IPS-18c (cell line): ENCODE results near the gene WFDC2.
"Not testable (repeated sequence)": the region's sequence is repeated elsewhere in the genome, so short reads cannot be mapped to it uniquely, and the experiment has no call there.

ENCODE experiments used
- H3K4me3 ChIP-seq: 2 replicates; pipeline ENCODE4 v1.7.0; 2013; ENCODE audit warnings: low read depth, mild to moderate bottlenecking, low read length, moderate library complexity; ENCODE audit not compliant: insufficient read depth
- H3K9me3 ChIP-seq: one replicate; pipeline ENCODE4 v1.6.1; 2013; ENCODE audit warnings: mild to moderate bottlenecking, low read length, moderate library complexity; ENCODE audit not compliant: control insufficient read depth, insufficient read depth

The WFDC2 gene

DNA sequence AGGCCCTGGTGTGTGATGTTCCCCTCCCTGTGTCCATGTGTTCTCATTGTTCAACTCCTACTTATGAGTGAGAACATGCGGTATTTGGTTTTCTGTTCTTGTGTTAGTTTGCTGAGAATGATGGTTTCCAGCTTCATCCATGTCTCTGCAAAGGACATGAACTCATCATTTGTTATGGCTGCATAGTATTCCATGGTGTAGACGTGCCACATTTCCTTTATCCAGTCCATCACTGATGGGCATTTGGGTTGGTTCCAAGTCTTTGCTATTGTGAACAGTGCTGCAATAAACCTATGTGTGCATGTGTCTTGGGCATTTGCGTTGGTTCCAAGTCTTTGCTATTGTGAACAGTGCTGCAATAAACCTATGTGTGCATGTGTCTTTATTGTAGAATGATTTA lies 2.7 kb downstream of the WFDC2 start:
- not testable (repeated sequence) for H3K9me3 ChIP-seq, H3K4me3 ChIP-seq

DNA sequence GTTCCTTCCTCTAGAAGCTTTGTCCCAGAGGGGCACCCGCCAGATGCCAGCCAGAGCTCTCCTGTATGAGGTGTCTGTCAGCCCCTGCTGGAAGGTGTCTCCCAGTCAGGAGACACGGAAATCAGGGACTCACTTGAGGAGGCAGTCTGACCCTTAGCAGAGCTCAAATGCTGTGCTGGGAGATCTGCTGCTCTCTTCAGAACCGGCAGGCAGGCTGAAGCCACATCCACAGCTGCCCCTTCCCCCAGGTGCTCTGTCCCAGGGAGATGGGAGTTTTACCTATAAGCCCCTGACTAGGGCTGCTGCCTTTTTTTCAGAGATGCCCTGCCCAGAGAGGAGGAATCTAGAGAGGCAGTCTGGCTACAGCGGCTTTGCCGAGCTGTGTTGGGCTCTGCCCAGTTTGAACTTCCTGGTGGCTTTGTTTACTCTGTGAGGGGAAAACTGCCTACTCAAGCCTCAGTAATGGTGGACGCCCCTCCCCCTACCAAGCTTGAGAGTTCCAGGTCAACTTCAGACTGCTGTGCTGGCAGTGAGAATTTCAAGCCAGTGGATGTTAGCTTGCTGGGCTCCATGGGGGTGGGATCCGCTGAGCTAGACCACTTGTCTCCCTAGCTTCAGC lies 8.1 kb downstream of the WFDC2 start:
- not testable (repeated sequence) for H3K4me3 ChIP-seq, H3K9me3 ChIP-seq

DNA sequence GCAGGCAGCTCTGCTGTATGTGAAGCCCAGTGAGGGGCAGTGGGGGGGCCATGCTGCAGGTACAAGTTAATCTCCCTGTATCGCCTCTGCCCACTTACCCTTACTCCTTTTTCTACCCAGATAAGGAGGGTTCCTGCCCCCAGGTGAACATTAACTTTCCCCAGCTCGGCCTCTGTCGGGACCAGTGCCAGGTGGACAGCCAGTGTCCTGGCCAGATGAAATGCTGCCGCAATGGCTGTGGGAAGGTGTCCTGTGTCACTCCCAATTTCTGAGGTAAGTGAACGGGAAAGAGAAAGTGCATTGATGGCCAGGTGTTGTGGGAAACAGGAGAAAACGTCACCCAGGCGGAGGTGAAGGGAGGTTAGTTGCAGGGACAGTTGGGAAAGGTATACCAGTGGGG lies 10.3 kb downstream of the WFDC2 start:
- peaks cover 2% of the 10 kb centered on the region for H3K9me3 ChIP-seq
- H3K4me3 ChIP-seq: no peak overlapping the region

DNA sequence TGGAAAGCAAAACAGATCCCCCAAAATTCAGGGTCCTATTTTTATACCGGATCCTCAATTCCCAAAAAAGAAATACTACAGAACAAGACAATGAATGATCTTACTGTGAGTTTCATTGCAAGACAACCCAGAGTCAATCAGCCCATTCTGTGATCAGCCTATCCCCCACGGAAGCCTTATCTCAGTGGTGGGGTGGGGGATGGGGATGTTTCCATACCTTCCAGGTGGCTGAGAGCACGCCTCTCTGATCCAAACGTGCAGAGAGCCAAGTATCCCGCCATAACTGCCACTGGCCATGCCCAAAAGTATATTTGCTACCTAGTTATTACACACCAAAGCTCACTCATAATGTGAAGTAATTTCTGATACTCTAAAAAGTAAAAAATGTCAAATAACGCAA lies 15.1 kb downstream of the WFDC2 start:
- Histone ChIP-seq H3K9me3 (peaks cover 2% of the 10 kb centered on the region), H3K4me3 (no peak overlapping the region)

DNA sequence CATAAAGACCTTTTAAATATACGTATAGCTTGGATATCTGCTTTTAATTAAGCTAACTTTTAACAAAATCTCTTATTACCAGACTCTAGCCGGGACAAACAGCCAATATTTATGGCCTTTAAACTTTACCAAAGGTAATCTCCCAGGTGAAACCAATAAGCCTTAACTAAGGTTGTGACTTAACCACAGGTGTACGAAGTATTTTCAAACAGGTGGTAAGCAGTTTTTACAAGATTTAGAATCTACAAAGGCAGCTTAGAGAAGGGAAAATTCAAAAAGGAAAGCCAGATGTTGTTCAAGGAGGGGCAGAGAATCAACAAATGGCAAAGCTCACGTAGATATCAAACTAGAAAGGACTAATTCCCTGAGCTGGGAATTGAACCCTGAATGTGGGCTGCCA lies 15.8 kb downstream of the WFDC2 start:
- Histone ChIP-seq H3K4me3 (no peak overlapping the region), H3K9me3 (peaks cover 2% of the 10 kb centered on the region)

DNA sequence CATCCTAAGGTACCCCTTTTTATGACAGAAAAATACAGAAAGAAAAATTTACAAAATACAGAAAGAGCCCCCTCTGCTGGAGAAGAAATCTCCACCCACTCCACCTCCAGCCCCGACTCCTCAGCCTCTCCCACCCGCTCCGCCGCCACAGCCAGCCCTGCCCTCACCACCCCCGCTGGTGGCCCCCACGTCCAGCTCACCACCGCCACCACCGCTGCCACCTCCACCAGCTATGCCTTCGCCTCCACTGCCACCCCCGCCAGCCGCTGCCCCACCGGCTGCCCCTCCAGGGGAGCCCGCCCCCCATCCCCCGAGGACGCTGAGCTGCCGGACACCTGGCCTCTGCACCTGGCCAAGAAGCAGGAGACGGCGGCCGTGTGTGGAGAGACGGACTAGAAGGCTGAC lies 17.7 kb downstream of the WFDC2 start:
- Histone ChIP-seq H3K9me3 (no peaks in the 10 kb centered on the region), H3K4me3 (peak overlapping the region; percentile 28; the same call in 1 of the 2 replicates)

DNA sequence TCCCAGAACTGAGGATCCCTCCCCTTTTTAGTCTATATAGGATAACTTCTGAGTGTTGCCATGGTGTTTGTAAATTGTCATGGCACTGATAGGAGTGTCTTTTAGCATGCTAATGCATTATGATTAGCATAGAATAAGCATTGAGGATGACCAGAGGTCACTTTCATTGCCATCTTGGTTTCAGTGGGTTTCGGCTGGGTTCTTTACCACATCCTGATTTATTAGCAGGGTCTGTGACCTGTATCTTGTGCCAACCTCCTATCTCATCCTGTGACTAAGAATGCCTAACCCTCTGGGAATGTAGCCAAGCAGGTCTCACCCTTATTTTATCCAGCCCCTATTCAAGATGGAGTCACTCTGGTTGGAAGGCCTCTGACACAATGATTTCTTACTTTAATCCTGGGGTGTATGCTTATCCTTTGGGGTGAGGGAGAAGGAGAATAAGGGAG lies 19.6 kb downstream of the WFDC2 start:
- no peaks in the 10 kb centered on the region for H3K9me3 ChIP-seq

DNA sequence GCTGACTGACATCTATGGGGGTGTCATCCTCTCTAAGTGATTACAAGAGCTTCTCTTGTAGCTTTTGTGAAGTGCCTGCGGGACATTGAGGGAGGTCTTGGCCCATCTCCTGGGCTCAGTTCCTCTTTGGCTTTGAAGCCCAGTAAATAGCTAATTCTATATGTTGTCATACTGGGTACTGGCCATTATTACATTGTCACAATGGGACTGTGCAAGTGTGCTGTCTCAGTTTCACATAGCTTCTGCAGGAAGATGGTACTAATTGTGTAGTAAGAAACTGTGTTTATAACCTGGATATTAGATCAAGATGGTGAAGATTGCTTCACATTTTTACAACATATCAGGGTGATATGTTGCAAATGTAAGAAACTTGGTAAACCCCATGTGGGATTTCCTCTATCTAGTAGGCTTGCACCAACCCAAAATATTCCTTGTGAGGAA lies 26.0 kb downstream of the WFDC2 start:
- H3K4me3 ChIP-seq: no peak overlapping the region
- H3K9me3 ChIP-seq: no peaks in the 10 kb centered on the region

More for the DNA sequence above, 19.6 kb downstream of the WFDC2 start:
- no peak overlapping the region for H3K4me3 ChIP-seq

DNA sequence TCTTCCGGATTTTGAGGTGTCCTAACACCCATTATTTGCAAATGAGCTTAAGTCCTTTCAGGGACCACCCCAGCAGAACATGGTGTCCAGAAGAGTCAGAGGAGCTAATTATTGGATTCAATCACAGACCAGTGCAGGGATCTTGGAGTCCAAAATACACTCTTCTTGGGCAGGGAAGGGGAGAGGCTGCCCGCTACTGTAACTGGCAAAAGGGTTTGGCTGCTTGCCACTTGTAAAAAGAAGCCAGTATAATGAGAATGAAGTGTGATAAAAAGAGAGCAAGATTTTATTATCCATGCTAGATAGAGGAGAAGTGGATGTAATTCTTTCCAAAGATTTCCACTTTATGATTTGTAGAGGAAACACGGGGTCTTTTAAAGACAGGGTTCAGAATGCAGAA lies 26.6 kb downstream of the WFDC2 start:
- Histone ChIP-seq H3K9me3 (no peaks in the 10 kb centered on the region), H3K4me3 (no peak overlapping the region)

DNA sequence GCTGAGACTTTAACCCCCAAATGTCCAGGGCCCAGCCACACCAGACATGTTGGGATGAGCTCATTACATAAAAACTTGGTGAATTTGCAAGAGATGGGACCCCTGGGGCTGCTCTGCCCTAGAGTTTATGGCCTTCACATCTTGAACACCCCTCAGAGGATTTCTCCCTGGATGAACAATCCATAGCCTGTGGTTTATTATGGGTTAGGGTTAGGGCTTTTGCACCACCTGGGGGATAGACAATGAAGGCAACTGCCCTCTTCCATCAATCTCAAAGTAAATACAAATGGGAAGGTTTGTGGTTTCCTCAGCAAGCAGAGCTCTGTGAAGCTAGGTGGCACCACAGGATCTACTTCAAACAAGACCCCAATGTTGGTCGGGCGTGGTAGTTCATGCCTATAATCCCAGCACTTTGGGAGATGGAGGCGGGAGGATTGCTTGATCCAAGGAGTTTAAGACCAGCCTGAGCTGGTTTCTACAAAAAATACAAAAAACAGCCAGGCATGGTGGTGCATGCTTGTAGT lies 28.5 kb downstream of the WFDC2 start:
- H3K4me3 ChIP-seq: no peak overlapping the region

DNA sequence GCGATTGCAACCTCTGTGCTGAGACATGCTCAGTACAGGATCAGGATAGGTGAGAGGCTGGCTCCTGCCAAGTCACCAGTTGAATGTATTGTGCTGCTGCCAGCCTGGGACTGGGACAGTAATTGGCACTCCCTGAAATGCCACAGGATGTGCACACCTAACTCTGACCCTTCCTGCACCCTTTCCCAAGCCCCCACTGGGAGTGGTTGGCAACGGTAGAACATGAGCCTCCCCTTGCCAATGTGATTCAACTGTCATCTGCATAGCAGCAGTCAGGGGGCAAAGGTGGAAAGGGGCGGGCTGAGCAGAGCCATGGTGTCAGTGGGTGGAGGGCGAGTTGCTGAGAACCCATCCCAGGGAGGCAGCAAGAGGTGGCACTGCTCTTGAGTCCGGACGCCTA lies 30.5 kb downstream of the WFDC2 start:
- no peak overlapping the region for H3K4me3 ChIP-seq
- no peaks in the 10 kb centered on the region for H3K9me3 ChIP-seq

More for the DNA sequence above, 28.5 kb downstream of the WFDC2 start:
- no peaks in the 10 kb centered on the region for H3K9me3 ChIP-seq

DNA sequence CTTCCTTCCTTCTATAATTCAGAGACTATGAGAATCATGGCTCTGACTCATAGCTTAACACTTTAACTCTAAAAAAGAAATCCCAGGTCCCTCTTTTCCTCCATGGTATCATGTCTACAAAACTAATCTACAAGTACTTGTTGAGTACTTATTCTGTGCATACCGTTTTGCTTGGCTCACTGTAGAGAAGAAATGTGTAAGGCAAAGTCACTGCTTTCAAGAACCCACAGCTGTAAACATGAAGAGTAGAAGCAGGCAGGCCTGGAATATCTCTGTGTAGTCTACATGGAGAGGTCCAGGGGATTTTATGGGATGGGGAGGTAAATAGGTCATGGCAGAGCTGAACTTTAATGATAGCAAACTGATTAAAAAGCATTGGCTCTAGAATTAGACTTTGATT lies 32.0 kb downstream of the WFDC2 start:
- Histone ChIP-seq H3K9me3 (peaks cover 2% of the 10 kb centered on the region), H3K4me3 (no peak overlapping the region)

DNA sequence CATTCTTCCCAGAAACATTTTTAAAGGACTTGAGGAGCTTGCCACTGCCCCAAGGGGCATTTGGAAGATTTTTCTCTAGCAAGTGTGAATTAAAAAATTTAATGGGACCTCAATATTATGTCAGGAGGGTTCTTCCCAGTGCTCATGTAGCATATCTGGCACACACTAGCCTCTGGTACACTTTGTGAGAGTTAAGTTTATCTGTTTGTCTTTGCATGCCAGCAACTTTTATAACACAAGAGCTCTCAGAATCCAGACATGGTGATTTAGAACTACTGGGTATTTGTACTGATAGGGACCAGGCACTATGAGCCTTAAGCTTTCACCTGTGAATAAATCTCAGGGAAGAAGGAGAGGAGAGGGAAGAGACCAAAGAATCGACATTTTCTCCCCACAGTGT lies 33.0 kb downstream of the WFDC2 start:
- no peak overlapping the region for H3K4me3 ChIP-seq
- H3K9me3 ChIP-seq: peaks cover 2% of the 10 kb centered on the region

DNA sequence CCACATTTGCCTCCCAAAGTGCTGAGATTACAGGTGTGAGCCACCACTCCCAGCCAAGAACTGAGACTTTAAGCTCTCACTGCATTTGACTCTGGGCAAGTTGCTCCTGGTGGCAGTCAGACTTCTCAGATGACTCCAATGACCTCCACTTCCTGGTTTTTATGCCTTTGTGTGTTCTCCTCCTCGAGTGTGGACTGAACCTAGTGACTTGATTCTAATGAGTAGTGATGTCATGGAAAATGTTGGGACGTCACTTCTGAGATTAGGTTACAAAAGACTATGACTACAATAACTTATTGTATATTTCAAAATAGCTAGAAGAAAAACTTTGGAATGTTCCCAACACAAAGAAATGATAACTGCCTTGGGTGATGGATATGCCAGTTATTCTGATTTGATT lies 33.9 kb downstream of the WFDC2 start:
- Histone ChIP-seq H3K9me3 (peaks cover 2% of the 10 kb centered on the region), H3K4me3 (no peak overlapping the region)

DNA sequence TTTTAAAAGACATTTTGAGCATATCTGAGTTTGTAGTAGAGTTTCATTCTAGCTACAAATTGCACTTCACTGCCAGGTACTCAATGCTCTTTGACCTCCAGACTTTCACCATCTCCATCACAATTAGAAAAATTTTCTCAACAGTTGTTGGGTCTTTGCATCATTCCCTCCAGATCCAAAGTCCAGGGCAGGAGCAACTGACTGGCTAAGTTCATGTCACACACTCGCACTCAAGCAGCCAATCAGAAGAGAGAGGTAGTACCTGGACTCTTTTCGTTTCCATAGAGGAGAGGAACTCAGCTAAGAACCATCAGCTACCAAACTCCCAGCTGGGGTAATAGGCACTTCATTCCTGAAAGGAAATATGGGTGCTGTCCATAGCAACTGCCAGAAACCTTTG lies 36.8 kb downstream of the WFDC2 start:
- peaks cover 2% of the 10 kb centered on the region for H3K9me3 ChIP-seq

DNA sequence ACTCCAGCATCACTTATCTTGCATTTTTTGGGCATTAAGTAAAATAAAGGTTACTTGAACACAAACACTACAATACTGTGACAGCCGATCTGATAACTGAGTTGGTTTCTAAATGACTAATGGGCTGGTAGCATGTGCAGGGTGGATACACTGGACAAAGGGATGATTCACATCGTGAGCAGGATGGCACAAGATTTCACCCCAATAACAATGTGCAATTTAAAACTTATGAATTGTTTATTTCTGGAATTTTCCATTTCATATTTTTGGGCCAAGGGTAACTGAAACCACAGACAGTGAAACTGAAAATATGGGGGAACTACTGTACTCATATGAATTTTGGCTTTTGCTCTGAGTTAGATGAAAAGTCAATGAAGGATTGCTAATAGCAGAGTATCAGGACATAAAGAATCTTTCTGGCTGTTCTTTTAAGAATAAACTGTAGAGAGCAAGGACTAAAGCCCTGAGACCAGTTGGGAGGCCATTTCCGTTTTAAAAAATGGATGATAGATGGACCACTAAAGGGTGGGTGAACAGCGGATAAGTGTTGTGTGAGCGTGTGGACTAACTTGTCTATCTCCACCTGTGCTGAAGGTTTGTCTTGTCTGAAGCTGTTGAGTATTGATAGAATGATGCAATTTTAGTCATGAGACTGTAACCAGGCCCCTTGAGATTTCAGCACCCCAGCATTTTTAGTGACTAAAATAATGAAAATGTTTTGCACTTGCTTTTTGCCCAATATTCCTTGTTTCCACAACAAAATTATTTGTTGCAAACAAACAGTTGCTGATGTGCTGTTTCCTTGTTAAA lies 37.7 kb downstream of the WFDC2 start:
- peaks cover 2% of the 10 kb centered on the region for H3K9me3 ChIP-seq
- no peak overlapping the region for H3K4me3 ChIP-seq

More for the DNA sequence above, 36.8 kb downstream of the WFDC2 start:
- no peak overlapping the region for H3K4me3 ChIP-seq

DNA sequence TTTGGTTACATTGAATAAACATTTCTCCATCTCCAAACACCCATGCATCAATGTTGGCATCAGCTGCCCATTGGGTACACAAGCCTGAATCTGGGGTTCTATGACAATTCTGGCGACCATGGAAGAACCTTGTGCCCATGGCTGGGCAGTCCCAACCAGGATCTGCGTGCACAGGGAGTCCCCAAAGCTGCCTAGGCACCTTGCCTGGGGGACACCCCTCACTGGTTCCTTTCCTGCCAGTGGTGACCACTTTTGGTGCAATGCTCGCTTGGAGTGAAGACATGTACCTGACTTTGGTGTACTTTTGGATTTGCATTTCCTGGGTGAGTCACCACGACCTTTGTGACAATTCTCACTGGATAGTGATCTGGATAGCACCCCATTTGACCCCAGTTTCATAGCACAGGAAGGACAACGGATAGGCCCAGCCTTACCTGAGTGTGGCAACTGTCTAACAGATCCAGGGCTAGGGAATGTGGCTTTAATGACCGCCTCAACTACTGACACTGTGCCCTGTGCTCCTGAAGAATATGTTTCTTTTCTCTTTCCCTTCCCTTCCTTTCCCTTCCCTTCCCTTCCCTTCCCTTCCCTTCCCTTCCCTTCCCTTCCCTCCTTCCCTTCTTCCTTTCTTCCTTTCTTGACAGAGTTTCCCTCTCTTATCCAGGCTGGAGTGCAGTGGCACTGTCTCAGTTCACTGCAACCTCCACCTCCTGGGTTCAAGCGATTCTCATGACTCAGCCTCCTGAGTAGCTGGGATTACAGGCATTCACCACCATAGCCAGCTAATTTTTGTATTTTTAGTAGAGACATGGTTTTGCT lies 38.7 kb downstream of the WFDC2 start:
- Histone ChIP-seq H3K9me3 (peaks cover 2% of the 10 kb centered on the region), H3K4me3 (no peak overlapping the region)
